Ammon's horn (tissue), 1 donor: ENCODE measurements around the gene C12orf56.

ENCODE experiments used
- DNase-seq: peaks from one replicate; pipeline ENCODE4 v3.0.0-alpha.2; 2016; ENCODE audit warnings: low spot score

Gene C12orf56

GRCh38 chr12:64390275-64390851 is at the start of gene C12orf56:
Gene C12orf56 (minus strand): TSS chr12:64390758. CDS start chr12:64390565, 193 bp downstream.
- no peak for DNase-seq

- DNase-seq: no peak
Measured at GRCh38 chr12:64440100-64440499, 49.5 kb upstream of the C12orf56 start.

GRCh38 chr12:64433915-64434314 is 43.4 kb upstream of the C12orf56 start:
- no peak for DNase-seq

- DNase-seq: no peak
Measured at GRCh38 chr12:64431791-64432190, 41.2 kb upstream of the C12orf56 start.

GRCh38 chr12:64430886-64431285 is 40.3 kb upstream of the C12orf56 start:
- DNase-seq: no peak

- no peak for DNase-seq
Measured at GRCh38 chr12:64428956-64429355, 38.4 kb upstream of the C12orf56 start.

- DNase-seq: no peak
Measured at GRCh38 chr12:64427988-64428387, 37.4 kb upstream of the C12orf56 start.

GRCh38 chr12:64419696-64420095 is 29.1 kb upstream of the C12orf56 start:
- DNase-seq: no peak

- no peak for DNase-seq
Measured at GRCh38 chr12:64418209-64418608, 27.7 kb upstream of the C12orf56 start.

- DNase-seq: no peak
Measured at GRCh38 chr12:64413884-64414283, 23.3 kb upstream of the C12orf56 start.

- DNase-seq: no peak
Measured at GRCh38 chr12:64412459-64412858, 21.9 kb upstream of the C12orf56 start.

- DNase-seq: no peak
Measured at GRCh38 chr12:64411427-64411826, 20.9 kb upstream of the C12orf56 start.

GRCh38 chr12:64407342-64408223 is 17.0 kb upstream of the C12orf56 start:
- DNase-seq: no peak

GRCh38 chr12:64404470-64405256 is 14.1 kb upstream of the C12orf56 start:
- DNase-seq: peak; percentile 49

- DNase-seq: peak; percentile 96
Measured at GRCh38 chr12:64403707-64404469, 13.3 kb upstream of the C12orf56 start, which contains the start of gene XPOT. Gene XPOT (plus strand): TSS chr12:64404392. CDS start chr12:64410036, 5,644 bp downstream.

- no peak for DNase-seq
Measured at GRCh38 chr12:64402181-64402580, 11.6 kb upstream of the C12orf56 start.

GRCh38 chr12:64400041-64400440 is 9.5 kb upstream of the C12orf56 start:
- peak; percentile 48 for DNase-seq

GRCh38 chr12:64395739-64396138 is 5.2 kb upstream of the C12orf56 start:
- no peak for DNase-seq

- no peak for DNase-seq
Measured at GRCh38 chr12:64392221-64392620, 1.7 kb upstream of the C12orf56 start.

- no peak for DNase-seq
Measured at GRCh38 chr12:64389154-64389553, 1.4 kb downstream of the C12orf56 start.

GRCh38 chr12:64387197-64387816 is 3.3 kb downstream of the C12orf56 start:
- DNase-seq: no peak
